GM18517 (cell line): ENCODE data around the gene CARD9.

Experiments
- ATAC-seq: cut with Tn5 transposase; IDR thresholded peaks from one replicate; pipeline ENCODE4 v1.9.1; 2021; ENCODE audit warnings: mild to moderate bottlenecking, moderate library complexity; ENCODE audit not compliant: unreplicated experiment

Gene CARD9

DNA sequence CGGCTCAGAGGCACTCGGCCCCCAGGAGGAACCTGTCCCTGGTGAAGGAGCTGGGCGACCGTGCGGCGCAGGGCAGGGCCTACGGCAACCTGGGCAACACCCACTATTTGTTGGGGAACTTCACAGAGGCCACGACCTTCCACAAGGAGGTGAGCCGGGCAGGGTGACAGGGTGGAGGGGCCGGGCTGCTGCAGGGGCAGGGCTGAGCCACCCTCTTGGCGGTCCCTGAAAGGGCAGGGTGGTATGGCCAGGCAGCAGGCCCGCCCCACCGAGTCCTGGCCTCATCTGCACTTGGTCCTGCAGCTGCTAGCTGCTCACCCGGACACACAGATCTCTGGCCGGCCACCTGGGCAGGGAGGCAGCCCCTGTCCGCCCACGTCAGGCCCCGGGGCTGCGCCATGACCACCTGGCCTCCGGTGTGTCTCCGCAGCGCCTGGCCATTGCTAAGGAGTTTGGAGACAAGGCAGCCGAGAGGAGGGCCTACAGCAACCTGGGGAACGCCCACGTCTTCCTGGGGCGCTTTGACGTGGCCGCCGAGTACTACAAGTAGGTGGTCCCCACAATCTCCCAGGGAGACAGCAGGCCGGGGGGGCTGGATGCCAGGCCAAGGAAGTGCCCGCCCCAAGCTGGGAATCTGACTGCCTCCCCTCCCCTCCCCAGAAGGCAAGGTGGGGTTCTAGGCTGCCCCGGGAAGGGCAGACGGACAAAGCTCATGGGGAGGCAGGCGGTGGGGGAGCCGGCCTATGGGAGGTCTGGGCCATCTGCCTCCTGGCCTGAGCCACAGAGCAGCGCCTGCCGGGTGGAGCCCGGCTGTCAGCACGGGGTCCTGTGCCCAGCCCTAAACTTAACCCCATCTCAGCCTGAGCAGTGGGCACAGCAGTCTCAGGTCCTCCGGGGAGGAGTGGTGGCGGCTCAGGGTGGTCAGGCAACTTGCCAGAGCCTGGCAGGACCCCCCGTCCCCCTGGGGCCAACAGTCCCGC lies 35.8 kb downstream of the CARD9 start:
- no peak for ATAC-seq

DNA sequence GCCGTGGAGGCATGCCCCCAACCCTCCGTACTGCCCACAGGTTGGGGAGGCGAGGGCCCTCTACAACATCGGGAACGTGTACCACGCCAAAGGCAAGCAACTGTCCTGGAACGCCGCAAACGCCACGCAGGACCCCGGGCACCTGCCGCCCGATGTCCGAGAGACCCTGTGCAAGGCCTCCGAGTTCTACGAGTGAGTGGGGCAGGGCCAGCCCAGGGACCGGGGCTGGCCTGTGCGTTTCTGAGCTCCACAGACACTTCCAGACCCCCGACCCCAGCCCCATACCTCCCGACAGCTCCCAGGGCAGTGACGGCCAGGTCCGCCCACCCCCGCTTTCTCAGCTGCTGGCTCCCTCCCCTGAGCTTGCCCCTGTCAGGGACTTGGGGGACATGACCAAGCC lies 36.6 kb downstream of the CARD9 start:
- ATAC-seq, result no peak

DNA sequence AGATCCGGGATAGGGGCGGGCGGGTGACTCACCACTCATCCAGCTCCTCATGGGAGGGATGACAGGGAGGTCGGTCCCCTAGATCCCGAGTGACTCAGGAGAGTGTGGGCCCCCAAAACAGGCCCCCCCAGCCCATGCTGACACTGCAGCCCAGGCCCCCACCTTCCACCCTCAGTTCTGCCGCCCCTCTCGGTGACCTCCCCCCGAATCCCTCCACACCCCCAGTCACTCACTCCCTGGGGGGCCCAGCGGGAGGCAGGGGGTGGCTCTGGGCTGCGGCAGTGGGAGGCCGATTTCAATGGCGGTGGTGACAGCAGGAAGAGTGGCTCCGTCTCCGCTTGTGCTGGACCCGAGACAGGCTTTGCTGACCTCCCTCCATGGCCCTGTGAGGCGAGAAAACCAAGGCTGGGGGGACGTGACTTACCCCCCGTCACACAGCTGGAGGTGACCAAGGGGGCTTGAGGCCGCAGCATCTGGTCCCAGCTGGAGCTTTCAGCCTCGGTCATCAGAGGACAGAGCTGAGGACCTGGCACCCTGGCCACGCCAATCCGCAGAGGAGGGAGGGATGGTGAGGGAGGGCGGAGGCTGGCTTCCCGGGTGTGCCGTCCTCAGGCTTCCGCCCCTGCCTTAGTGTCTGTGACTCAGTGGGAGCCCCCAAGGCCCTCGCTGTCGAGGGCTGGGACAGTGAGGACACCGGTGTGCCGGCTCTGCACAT lies 37.2 kb downstream of the CARD9 start:
- ATAC-seq, result no peak

DNA sequence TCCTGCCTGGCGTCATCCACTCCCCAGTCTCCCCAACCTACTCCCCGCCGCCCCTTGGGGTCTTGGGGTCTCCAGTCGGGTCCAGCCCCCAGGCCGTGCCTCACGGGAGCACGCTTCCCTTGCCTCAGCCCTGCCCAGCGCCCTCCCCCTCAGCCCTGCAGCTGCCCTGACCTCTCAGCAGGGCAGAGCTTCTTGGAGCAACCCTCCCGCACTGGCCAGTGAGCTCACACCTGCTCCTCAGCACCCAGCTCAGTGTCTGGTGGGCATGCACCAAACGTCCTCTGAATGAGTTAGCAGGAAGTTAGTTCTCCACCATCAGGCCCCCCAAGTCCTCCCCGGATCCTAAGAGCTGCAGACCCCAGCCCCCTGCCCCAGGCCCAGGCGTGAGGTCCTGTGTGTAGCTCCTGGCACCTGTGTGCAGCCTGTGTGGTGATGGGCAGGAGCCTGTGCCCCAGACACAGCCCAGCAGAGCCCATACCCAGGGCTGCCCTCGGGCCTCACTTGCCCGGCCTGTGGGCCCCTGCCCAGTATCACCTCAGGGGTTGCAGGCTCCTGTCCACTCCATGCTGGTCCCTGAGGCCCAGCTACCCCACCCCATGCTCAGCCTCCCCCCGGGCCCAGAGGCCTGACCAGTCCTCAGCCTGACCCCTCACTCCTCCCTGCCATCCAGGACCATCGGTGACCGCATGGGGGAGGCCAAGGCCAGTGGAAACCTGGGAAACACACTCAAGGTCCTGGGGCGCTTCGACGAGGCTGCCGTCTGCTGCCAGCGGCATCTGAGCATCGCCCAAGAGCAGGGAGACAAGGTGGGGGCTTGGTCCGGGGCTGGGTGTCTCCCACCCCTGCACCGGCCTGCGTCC lies 37.9 kb downstream of the CARD9 start:
- ATAC-seq, result no peak

DNA sequence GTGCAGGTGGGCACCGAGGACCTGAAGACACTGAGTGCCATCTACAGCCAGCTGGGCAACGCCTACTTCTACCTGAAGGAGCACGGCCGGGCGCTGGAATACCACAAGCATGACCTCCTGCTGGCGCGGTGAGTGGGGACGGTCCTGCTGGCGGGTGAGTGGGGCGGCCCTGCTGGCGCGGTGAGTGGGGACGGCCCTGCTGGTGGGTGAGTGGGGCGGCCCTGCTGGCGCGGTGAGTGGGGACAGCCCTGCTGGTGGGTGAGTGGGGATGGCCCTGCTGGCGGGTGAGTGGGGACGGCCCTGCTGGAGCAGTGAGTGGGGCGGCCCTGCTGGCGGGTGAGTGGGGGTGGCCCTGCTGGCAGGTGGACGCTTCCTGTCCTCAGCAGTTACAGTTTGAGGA lies 38.9 kb downstream of the CARD9 start:
- no peak for ATAC-seq

DNA sequence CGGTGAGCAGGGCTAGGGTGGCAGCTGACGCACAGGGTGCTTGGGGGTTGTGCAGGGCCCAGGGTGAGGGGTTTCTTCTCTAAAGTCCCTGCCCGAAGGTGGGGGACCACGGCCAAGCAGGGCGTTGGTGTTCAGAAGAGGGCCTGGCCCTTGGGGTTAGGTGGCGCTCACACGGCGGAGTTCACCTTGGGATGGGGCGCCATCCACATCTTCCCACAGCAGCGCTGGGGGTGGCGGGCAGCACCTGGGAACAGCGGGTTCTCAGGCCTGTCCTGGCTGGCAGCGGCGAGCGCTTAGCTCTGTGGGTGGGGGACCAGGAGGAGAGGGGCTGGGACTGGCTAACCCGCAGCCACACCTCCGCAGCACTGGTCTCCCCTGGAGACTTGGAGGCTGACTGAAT lies 40.0 kb downstream of the CARD9 start:
- no peak for ATAC-seq

DNA sequence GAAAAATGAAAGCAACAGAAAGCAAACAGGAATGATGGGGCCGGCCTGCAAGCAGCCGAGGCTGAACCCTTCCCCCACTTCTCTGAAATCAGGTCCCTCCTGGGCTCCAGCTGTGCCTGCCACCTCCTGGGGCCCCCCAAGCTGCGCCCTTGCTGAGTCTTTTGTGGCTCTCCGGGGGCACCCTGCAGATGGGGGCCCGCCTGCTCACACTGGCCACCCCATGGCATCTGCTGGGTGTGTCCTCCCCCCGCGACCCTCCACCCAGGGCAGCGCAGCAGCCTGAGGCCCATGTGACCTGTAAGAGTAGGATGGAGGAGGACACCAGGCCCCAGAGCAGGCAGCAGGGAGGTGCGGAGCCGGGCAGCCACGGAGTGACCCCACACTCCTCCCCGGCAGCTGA lies 40.4 kb downstream of the CARD9 start:
- no peak for ATAC-seq

DNA sequence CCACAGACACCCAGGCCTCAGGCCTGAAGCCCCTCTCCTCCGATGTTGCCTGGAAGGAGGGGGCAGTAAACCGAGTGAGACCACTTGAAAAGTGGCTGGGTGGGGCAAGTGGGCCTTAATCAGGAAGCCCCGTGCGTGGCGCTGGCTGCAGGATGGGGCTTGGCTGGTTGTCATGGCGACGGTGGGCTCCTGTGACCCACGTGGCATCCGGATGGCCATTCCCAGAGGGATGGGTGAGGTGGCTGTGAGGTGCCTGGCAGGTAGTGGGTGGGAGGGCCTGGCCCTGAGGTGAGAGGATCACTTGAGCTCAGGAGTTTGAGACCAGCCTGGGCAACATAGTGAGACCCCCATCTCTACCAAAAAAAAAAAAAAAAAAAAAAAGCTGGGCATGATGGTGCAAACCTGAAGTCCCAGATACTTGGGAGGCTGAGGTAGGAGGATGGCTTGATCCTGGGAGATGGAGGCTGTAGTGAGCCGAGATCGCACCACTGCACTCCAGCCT lies 40.9 kb downstream of the CARD9 start:
- no peak for ATAC-seq

DNA sequence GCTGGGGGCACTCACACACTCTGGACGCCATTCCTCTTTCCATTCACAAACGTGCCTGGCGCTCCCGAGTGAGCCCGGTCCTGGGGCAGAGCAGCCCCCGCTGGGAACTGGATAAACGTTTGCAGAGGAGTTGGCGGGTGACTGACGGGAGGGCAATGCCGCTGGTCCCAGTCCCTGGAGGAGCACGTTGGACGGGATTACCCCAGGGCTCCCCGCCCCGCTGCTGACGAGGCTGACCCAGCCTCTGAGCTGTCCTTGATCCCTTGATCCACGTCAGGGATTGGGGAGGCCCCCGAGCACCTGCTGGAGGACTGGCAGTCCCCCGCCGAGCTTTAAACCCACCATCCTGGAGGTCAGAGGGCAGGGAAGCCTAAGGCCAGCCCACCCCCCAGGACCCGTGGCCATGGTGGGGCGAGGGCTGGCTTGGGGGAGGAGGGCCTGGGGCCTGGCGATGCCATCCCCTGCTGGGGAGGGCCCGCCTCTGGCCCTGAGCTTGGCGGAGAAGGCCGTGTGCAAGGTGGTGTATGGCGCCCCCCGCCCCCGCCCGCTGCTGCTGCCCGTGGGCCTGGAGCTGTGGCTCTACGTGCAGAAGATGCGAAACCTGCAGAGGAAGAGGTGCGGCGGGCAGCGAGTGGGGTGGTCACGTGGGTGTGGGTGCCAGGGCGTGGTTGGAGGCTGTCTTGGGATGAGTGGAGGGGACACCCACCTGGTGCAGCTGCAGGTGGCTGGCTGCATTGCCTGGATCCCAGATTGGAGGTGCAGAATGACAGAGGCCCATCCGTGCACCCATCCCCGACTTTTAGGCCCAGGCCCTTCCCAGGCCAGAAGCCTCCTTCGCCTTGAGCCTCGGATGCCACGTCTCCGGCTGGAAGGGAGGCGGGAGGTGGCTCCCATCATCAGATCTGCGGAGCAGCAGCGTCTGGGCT lies 41.6 kb downstream of the CARD9 start:
- no peak for ATAC-seq

DNA sequence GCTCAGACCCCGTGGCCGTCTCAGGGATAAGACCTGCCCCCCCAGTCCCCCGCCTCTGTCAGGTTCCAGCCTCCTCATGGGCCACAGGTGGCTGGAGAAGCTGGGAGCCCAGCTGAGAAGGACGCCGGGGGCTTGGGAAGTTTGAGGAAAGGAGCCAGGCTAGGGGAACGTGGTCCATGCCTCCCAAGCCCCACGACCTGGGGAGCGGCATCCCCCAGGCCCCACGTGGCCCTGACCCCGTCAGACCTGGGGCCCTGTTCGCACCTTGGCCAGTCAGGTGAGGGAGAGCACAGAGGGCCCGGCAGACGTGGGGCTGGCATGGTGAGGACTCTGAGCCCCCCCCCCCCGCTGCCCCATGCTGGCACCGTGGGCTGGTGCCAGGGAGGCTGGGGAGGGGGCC lies 42.4 kb downstream of the CARD9 start:
- no peak for ATAC-seq

DNA sequence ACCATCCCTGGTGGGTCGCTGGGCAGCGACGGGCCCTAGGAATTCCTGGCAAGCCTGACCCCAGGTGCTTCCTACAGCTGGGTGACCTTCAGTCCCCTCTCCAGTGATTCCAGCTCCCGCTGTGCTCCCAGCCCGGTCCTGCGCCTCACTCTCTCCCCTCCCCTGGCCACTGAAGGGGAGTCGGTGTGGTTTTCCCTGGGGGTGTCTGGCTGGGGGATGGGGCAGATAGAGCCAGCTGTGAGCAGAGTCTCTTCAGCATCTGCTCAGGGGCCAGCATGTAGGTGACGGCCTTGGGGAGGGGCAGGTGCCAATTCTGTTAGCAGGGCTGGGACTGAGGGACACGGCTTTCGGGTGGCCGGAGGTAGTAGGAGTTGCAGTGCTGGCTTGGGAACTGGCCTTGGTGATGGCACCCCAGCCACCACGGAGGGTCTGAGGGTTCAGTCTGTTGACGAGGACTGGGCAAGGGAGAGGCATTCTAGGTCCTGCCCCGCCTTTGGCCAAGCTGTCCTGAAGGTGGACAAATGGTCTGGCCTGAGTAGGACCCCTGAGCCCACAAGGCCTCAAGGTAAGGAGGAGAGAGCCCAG lies 43.0 kb downstream of the CARD9 start:
- ATAC-seq, result no peak

DNA sequence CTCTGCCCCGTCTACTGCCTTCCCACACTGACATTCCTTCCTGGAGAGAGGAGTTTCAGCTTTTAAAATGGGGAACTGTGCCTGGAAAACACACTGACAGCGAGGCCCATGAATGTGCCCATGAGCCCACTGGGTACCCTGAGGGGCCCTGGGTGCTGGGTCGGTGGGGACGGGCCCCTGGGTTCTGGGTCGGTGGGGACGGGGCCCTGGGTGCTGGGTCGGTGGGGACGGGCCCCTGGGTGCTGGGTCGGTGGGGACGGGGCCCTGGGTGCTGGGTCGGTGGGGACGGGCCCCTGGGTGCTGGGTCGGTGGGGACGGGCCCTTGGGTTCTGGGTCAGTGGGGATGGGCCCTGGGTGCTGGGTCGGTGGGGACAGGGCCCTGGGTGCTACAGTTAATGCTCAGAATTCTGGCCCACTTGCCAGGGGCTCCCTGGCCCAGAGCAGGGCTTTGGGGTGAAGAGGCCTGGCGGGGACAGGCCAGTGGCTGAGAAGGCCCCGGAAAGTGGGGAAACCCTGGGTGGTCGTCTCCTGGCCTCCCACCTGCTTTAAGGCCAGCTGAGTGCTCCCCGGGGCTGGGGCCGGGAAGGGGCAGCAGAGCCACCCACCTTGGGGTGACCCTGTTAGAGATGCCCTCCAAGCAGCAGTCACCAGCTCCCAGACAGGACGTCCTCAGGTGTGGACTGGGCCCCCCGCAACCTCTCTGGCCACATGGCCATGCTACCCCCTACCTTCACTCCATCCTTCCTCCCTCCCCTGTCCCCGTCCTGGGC lies 43.6 kb downstream of the CARD9 start:
- no peak for ATAC-seq

DNA sequence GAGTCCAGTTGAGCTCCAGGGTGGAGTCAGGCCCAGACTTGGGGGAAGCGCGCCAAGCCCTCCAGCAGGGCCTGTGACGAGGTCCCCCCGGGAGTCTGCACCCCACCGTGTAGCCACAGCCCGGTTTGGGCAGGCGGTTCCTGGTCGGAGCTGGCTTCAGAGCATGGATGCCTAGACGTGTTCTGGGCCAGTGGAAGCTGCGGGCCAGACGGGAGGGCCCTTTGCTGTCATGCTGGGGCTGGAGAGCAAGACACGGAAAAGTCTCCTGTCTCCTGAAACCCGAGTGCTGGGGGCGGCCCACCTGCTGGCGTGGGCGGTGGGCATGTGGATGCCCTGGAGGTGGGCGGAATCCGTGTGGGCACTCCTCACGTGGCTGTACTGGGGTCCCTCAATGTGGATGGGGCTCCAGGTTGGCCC lies 44.2 kb downstream of the CARD9 start:
- ATAC-seq, result no peak

DNA sequence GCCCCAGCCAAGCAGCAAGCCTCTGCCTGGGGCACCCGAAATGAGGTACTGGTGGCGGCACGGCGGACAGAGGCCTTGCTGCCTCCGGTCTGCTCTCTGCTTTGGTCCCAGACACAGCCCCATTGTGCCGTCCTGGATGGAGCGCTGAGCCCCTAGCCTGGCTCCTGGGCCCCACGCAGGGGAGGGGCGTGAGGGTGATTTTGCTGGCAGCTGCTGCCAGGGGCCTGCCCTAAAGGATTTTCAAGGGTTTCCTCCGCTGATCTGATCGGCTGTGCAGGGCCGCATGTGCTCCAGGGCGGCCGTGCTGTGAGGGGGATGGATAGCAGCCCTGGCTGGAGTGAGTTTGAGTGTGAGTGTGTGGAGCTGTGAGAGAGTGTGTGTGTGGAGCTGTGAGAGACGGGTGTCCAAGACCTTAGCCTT lies 44.8 kb downstream of the CARD9 start:
- no peak for ATAC-seq

DNA sequence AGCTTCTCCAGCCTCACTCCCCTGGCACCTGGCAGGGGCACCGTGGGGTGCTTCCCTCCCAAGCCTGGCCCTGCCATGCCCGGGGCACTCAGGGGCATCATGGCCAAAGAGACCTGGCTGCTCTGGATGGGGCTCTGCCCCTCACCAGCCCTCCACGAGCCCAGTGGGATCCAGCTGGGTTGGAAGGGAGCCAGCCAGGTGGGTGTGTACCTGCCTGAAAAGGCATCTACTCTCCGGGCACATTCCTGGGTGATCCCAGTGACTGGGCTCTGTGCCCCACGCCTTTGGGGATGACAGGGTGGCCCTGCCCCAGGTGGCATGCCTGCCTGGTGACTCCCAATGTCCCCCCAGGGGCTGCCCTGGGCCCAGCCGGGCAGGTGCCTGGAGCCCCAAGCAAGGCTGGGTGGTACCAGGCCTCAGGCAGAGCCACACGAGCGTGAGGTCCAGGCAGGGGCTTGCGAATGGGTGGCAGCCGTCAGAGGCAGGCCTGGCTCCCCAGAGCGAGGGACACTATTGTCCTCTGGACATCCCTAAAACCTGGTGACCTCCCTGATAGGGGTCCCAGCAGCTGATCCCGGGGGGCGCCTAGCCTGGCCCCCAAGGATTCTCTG lies 45.4 kb downstream of the CARD9 start:
- ATAC-seq, result no peak

DNA sequence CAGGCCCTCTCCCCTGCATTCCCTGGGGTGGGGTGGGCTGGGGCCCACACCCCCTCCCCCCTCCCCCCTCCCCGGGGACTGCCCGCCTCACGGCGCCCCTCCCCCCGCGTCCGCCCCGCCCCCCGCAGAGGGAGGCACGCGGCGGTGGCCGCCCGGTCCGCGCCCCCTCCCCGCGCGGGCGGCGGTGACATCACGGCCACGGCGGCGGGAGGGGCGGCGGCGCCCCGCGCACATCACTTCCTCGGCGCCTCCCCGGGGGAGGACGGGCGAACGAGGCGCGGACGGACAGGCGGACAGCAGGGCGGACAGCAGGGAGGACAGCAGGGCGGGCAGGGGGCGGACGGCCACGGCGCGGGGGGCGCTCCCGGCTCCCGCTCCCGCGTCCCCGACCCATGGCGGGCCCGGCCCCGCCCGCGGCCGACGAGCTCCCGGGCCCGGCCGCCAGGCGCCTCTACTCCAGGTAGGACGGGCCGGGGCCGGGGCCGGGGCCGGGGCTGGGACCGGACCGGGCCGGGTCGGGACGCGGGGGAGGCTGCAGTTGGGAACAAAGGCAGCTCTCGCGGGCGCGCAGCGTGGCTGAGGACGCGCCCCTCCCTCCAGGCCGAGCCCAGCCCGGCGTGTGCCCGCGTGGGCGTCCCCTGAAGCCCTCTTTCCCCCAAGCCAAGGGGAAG lies 46.0 kb downstream of the CARD9 start, which contains the start of gene GPSM1:
TSS of gene GPSM1 (plus strand) at position 236 of the 671 bp plus-strand sequence. CDS start at position 393, 157 bp downstream.
- no peak for ATAC-seq

DNA sequence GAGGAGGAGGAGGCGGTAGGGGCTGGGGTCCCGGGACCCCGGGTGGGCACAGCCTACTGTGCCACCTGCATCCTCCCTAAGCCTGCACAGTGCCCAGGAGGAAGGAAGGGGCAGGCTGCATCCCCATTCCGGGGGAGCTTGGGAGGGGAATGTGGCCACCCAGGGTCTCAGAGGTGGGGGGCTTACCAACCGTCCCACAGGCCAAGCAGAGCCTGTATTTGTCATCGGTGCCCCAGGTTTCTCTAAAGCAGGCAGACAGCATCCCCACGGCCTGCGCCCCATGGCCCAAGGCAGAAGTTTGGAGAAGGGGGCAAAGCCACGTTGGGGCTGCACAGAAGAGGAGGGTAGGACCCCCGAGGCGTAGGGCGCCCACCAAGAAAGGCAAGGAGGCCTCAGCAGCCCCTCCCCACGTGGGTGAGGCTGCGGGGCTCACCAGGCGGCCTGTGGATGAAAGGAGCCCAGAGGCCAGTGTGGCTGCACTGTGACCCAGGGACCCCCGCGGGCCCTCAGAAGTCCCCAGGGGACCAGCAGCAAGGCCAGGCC lies 46.6 kb downstream of the CARD9 start:
- no peak for ATAC-seq
